ENCODE measurements around the gene PAXIP1. TPM values are rescaled to one million over a fixed set of nuclear protein-coding genes. Genes with fewer than 3 reads are reported as not detected.
"Not testable (repeated sequence)": the region's sequence is repeated elsewhere in the genome, so short reads cannot be mapped to it uniquely, and the experiment has no call there.

Gene PAXIP1
- total RNA-seq, 1 experiment from 2014 or later = 18.8 TPM

DNA sequence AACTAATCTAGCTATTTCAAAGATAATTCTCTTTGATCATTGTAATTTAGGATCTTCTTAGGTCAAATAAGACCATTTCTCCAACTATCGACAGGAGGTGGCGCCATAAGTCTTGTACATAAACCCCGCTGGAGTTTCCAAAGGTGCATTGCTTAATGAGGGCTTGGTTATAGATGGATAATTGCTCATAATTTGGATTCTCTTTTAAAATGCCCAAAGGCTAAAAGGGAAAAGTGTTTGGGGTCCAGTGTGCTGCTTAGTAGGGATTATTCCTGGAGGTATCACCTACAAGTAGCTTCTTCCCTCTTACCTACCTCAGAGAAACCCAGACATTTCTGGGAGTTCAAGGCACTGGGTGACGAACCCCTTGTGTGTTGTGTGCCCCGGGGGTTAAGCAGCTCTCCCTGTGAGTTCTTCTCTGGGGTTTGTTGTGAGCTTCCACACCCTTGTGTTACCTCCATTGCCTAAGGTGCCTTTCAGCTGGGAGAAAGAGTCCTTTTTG is 75.2 kb downstream of the PAXIP1 start:
- Histone ChIP-seq H3K4me3 (peak overlapping the region; percentile 63), H3K4me2 (peak overlapping the region; percentile 90), H3K36me3 (ENCODE audit: low read depth) (no peaks in the 10 kb centered on the region), H3K79me2 (ENCODE audit: low read depth) (no peaks in the 10 kb centered on the region), H3F3A (ENCODE audit: insufficient read depth, low read depth) (peaks cover 12% of the 10 kb centered on the region; the same call in 1 of the 2 replicates), H3K27ac (peak overlapping the region; percentile 20; the same call in 1 of the 2 replicates), H3K4me1 (replicated peaks; ENCODE audit: insufficient read depth) (peaks cover 7% of the 10 kb centered on the region; the same call in 1 of the 2 replicates), H4K20me1 (ENCODE audit: insufficient read depth) (no peaks in the 10 kb centered on the region), H3K27me3 (ENCODE audit: insufficient read depth, low read depth) (peaks cover 31% of the 10 kb centered on the region), H2AFZ (peak overlapping the region; percentile 92), H3K9me2 (ENCODE audit: insufficient read depth) (no peaks in the 10 kb centered on the region), H3K9me3 (ENCODE audit: insufficient read depth, low read depth) (no peaks in the 10 kb centered on the region; the same call in 1 of the 2 replicates)
- intact Hi-C loops (cut with micrococcal nuclease; ENCODE audit: unreplicated experiment) = loop anchor here (1.0 to 5.0 kb wide), 7 partner anchors 145 to 841 kb away; partner anchors contain the start of genes HTR5A and RBM33
- BruUV-seq (replicated peaks) = no TSS peak
- DNase-seq = peak; percentile 68 to 79
- ChIA-PET CTCF (interaction anchor here (0.9 to 1.6 kb wide), 5 partner anchors 12 to 839 kb away, joined by 3 to 5 read pairs (median 4); no protein-coding TSS in a partner anchor), POLR2A (ENCODE audit: unreplicated experiment) (no interaction called here)
- TF ChIP-seq EZH2 (IDR thresholded peaks at IDR 0.05; ENCODE audit: low read depth) = no peak
- TF ChIP-seq, protein P1, sequence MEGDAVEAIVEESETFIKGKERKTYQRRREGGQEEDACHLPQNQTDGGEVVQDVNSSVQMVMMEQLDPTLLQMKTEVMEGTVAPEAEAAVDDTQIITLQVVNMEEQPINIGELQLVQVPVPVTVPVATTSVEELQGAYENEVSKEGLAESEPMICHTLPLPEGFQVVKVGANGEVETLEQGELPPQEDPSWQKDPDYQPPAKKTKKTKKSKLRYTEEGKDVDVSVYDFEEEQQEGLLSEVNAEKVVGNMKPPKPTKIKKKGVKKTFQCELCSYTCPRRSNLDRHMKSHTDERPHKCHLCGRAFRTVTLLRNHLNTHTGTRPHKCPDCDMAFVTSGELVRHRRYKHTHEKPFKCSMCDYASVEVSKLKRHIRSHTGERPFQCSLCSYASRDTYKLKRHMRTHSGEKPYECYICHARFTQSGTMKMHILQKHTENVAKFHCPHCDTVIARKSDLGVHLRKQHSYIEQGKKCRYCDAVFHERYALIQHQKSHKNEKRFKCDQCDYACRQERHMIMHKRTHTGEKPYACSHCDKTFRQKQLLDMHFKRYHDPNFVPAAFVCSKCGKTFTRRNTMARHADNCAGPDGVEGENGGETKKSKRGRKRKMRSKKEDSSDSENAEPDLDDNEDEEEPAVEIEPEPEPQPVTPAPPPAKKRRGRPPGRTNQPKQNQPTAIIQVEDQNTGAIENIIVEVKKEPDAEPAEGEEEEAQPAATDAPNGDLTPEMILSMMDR (conservative IDR thresholded peaks at IDR 0.05) = peak; percentile 96

DNA sequence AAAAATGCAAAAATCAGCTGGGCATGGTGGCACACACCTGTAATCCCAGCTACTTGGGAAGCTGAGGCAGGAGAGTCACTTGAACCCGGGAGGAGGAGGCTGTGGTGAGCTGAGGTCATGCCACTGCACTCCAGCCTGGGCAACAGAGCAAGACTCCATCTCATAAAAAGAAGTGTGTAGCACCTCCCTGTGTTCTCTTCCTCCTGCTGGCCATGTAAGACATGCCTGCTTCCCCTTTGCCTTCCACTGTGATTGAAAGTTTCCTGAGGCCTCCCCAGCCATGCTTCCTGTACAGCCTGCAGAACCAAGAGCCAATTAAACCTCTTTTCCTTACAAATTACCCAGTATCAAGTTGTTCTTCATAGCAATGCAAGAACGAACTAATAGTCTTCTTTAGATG is 80.5 kb downstream of the PAXIP1 start:
- BruUV-seq (replicated peaks); H2AFZ ChIP-seq; H3K27ac ChIP-seq; intact Hi-C loops (cut with micrococcal nuclease; ENCODE audit: unreplicated experiment); H3K4me2 ChIP-seq; H3K79me2 ChIP-seq (ENCODE audit: low read depth); H3K4me3 ChIP-seq; POLR2A ChIA-PET (ENCODE audit: unreplicated experiment); H3K9me3 ChIP-seq (ENCODE audit: insufficient read depth, low read depth); DNase-seq; H3K4me1 ChIP-seq (replicated peaks; ENCODE audit: insufficient read depth); H3F3A ChIP-seq (ENCODE audit: insufficient read depth, low read depth); H4K20me1 ChIP-seq (ENCODE audit: insufficient read depth); H3K36me3 ChIP-seq (ENCODE audit: low read depth); CTCF ChIA-PET; H3K9me2 ChIP-seq (ENCODE audit: insufficient read depth): not testable (repeated sequence)
- H3K27me3 ChIP-seq (ENCODE audit: insufficient read depth, low read depth) = peaks cover 79% of the 10 kb centered on the region

DNA sequence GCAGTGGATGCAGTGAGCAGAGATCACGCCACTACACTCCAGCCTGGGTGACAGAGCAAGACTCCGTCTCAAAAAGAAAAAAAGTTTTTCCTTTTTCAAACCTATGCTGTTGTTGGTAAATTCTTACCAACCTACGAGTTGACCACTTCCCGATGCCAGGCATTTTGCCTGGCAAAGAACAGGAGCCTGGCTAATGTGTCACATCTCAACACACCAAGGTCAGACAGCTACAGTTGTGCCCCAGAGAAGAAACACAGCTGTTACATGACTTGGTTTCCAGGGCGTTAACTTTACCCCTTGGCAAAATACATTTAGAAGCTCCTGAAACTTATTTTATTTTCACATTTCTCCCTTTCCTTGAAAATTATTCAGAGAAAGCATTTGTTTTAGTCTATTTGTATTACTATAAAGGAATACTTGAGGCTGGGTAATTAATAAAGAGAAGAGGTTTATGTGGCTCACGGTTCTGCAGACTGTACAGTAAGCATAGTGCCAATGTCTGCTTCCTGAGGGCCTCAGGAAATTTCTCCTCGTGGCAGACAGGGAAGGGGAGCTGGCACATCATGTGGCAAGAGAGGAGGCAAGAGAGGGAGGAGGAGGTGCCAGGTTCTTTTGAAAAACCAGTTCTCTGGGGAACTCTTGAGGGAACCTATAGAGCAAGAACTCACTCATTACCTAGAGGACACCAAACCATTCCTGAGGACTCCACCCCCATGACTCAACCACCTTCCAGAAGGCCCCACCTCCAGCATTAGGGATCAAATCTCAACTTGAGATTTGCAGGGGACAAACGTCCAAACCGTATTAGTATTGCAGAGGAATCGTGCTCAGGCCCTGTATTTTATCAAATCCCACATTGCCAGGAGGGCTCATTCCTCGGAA is 83.3 kb downstream of the PAXIP1 start:
- no TSS peak for BruUV-seq (replicated peaks)
- no peak overlapping the region for H2AFZ ChIP-seq
- POLR2A ChIA-PET (ENCODE audit: unreplicated experiment) = no interaction called here
- H3K4me1 ChIP-seq (replicated peaks; ENCODE audit: insufficient read depth) = no peaks in the 10 kb centered on the region
- no peaks in the 10 kb centered on the region for H3K9me2 ChIP-seq (ENCODE audit: insufficient read depth)
- intact Hi-C loops (cut with micrococcal nuclease; ENCODE audit: unreplicated experiment) = no loop called here
- H4K20me1 ChIP-seq (ENCODE audit: insufficient read depth) = no peaks in the 10 kb centered on the region
- CTCF ChIA-PET = no interaction called here
- peaks cover 96% of the 10 kb centered on the region for H3K27me3 ChIP-seq (ENCODE audit: insufficient read depth, low read depth)
- H3K4me3 ChIP-seq = no peak overlapping the region
- no peaks in the 10 kb centered on the region for H3K79me2 ChIP-seq (ENCODE audit: low read depth)
- no peaks in the 10 kb centered on the region for H3F3A ChIP-seq (ENCODE audit: insufficient read depth, low read depth)
- H3K36me3 ChIP-seq (ENCODE audit: low read depth) = no peaks in the 10 kb centered on the region
- H3K4me2 ChIP-seq = no peak overlapping the region
- H3K9me3 ChIP-seq (ENCODE audit: insufficient read depth, low read depth) = no peaks in the 10 kb centered on the region
- H3K27ac ChIP-seq = no peak overlapping the region
- peak in 1 of 2 experiments; percentile 59 for DNase-seq
- no peak for TF ChIP-seq EZH2 (IDR thresholded peaks at IDR 0.05; ENCODE audit: low read depth)
- TF ChIP-seq, protein P1 (conservative IDR thresholded peaks at IDR 0.05) = no peak
